PC-3 (cell line): ENCODE results near the gene TMEM114. TPM values are rescaled to one million over a fixed set of nuclear protein-coding genes. Genes with fewer than 3 reads are reported as not detected.

Source experiments
- ATAC-seq: fragments of 200-7000 bp; cut with Tn5 transposase; 2 replicates; pipeline ENCODE4 v1.9.1; 2020; ENCODE audit warnings: mild to moderate bottlenecking, moderate library complexity
- BruUV-seq: library from RNA; stranded (reverse); fragments of 400-500 nt; replicated peaks from 2 replicates; lab custom pipeline; 2021; lab: Mats Ljungman, UMichigan
- CTCF ChIA-PET: fragments of 300-600 bp; sonication (Branson Sonifier 250); formaldehyde crosslinking; loops from one replicate; lab custom pipeline; 2022; ENCODE audit warnings: antibody characterized with exemption; lab: Charles Lee
- POLR2A ChIA-PET: fragments of 300-600 bp; sonication (Branson Sonifier 250); formaldehyde crosslinking; loops from one replicate; lab custom pipeline; 2022; ENCODE audit warnings: antibody characterized with exemption; ENCODE audit not compliant: unreplicated experiment; lab: Charles Lee
- DNase-seq: peaks from one replicate; pipeline ENCODE4 v3.0.0-alpha.2; 2015
- H2AFZ ChIP-seq: fragments of 300-600 bp; sonication (generic); 2 replicates; pipeline ENCODE4 v1.6.0; 2016; ENCODE audit warnings: antibody characterized with exemption, low read length
- H3F3A ChIP-seq: fragments of 300-600 bp; sonication (generic); one replicate; pipeline ENCODE4 v1.6.0; 2017; ENCODE audit warnings: antibody characterized with exemption, low read length, control low read depth, mild to moderate bottlenecking; ENCODE audit not compliant: unreplicated experiment
- H3K27ac ChIP-seq: fragments of 300-600 bp; sonication (generic); 2 replicates; pipeline ENCODE4 v1.5.1; 2016; ENCODE audit warnings: mild to moderate bottlenecking, low read length
- H3K27me3 ChIP-seq: fragments of 300-600 bp; sonication (generic); 2 replicates; pipeline ENCODE4 v1.6.1; 2016; ENCODE audit warnings: low read length, mixed read lengths
- H3K36me3 ChIP-seq: fragments of 300-600 bp; sonication (generic); 2 replicates; pipeline ENCODE4 v1.6.1; 2016; ENCODE audit warnings: low read depth, mixed run types, low read length, mixed read lengths
- H3K4me1 ChIP-seq: fragments of 300-600 bp; sonication (generic); 2 replicates; pipeline ENCODE4 v1.5.1; 2016; ENCODE audit warnings: low read length; ENCODE audit not compliant: insufficient read depth
- H3K4me2 ChIP-seq: fragments of 300-600 bp; sonication (generic); 2 replicates; pipeline ENCODE4 v1.6.0; 2016; ENCODE audit warnings: low read length
- H3K4me3 ChIP-seq: fragments of 300-600 bp; sonication (generic); 2 replicates; pipeline ENCODE4 v1.5.1; 2016; ENCODE audit warnings: mild to moderate bottlenecking, low read length, mixed read lengths
- H3K79me2 ChIP-seq: fragments of 300-600 bp; sonication (generic); 2 replicates; pipeline ENCODE4 v1.6.1; 2017; ENCODE audit warnings: low read length, mixed read lengths
- H3K9ac ChIP-seq: fragments of 300-600 bp; sonication (generic); 2 replicates; pipeline ENCODE4 v1.6.0; 2016; ENCODE audit warnings: mild to moderate bottlenecking, low read length
- H3K9me2 ChIP-seq: fragments of 300-600 bp; sonication (generic); replicated peaks from 2 replicates; pipeline ENCODE4 v1.6.1; 2016; ENCODE audit warnings: mixed run types, low read length, mixed read lengths
- H3K9me3 ChIP-seq: fragments of 300-600 bp; sonication (generic); 2 replicates; pipeline ENCODE4 v1.6.1; 2016; ENCODE audit warnings: low read length, mixed read lengths
- H4K20me1 ChIP-seq: fragments of 300-600 bp; sonication (generic); 2 replicates; pipeline ENCODE4 v1.6.1; 2016; ENCODE audit warnings: low read length, mixed read lengths
- EZH2 ChIP-seq: fragments of 300-600 bp; sonication (generic); IDR thresholded peaks from one replicate; pipeline ENCODE4 v1.6.1; 2017; ENCODE audit warnings: antibody characterized with exemption, mild to moderate bottlenecking, low read length; ENCODE audit not compliant: unreplicated experiment
- EZH2phosphoT487 ChIP-seq: fragments of 300-600 bp; sonication (generic); IDR thresholded peaks from 2 replicates; pipeline ENCODE4 v1.6.1; 2018; ENCODE audit warnings: mild to moderate bottlenecking, antibody characterized with exemption, low read length, borderline replicate concordance
- intact Hi-C: fragments of 100-400 bp; cut with micrococcal nuclease; formaldehyde crosslinking; loops from 2 replicates; pipeline ENCODE4 v1.9.0; 2023
- total RNA-seq: library from RNA; depleted of rRNA; stranded (reverse); fragments of >200 nt; gene quantifications from 2 replicates; pipeline ENCODE4 v1.2.3, GENCODE V29; 2014
- TF ChIP-seq, protein P1 (sequence below): fragments of 300-600 bp; sonication (generic); conservative IDR thresholded peaks from 2 replicates; pipeline ENCODE4 v1.5.1; 2017; ENCODE audit warnings: antibody characterized with exemption, low read depth, mild to moderate bottlenecking, low read length

TMEM114 gene
- total RNA-seq, 1 experiment from 2014 or later: not detected

DNA sequence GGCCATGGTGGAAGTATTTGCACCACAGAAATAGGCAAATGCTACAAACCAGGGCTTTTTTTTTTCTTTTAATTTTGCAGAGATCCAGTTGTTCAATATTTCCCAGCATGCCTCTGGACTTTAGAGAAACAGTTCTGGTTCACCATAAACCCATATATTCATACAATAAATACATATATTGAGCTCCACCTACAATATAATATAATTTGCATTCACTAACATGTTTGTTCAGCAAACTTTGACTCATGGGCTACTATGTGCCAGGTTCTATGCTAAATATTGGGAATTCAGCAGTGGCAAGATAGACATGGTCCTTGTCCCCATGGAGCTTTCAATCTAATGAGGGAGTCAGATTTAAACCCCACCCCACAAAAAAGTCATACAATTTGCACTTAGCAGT, 3.2 kb downstream of the TMEM114 start:
- no peak overlapping the region for H3K4me2 ChIP-seq
- CTCF ChIA-PET: interaction anchor here (0.7 kb wide), 1 partner anchor 49 kb away, joined by 3 read pairs; no protein-coding TSS in a partner anchor
- POLR2A ChIA-PET: no interaction called here
- TF ChIP-seq, protein P1, sequence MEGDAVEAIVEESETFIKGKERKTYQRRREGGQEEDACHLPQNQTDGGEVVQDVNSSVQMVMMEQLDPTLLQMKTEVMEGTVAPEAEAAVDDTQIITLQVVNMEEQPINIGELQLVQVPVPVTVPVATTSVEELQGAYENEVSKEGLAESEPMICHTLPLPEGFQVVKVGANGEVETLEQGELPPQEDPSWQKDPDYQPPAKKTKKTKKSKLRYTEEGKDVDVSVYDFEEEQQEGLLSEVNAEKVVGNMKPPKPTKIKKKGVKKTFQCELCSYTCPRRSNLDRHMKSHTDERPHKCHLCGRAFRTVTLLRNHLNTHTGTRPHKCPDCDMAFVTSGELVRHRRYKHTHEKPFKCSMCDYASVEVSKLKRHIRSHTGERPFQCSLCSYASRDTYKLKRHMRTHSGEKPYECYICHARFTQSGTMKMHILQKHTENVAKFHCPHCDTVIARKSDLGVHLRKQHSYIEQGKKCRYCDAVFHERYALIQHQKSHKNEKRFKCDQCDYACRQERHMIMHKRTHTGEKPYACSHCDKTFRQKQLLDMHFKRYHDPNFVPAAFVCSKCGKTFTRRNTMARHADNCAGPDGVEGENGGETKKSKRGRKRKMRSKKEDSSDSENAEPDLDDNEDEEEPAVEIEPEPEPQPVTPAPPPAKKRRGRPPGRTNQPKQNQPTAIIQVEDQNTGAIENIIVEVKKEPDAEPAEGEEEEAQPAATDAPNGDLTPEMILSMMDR: no peak
- TF ChIP-seq EZH2 (no peak), EZH2phosphoT487 (no peak)
- H2AFZ ChIP-seq: no peak overlapping the region
- no peak for DNase-seq
- H3K36me3 ChIP-seq: no peaks in the 10 kb centered on the region
- ATAC-seq: no peak
- no peak overlapping the region for H3K9ac ChIP-seq
- H3K4me3 ChIP-seq: no peak overlapping the region
- H3K9me2 ChIP-seq: no peaks in the 10 kb centered on the region
- intact Hi-C loops: no loop called here
- no peaks in the 10 kb centered on the region for H3F3A ChIP-seq
- no peaks in the 10 kb centered on the region for H3K9me3 ChIP-seq
- BruUV-seq: no TSS peak
- H4K20me1 ChIP-seq: no peaks in the 10 kb centered on the region
- H3K27me3 ChIP-seq: peaks cover 14% of the 10 kb centered on the region
- no peaks in the 10 kb centered on the region for H3K4me1 ChIP-seq
- H3K79me2 ChIP-seq: no peaks in the 10 kb centered on the region
- H3K27ac ChIP-seq: no peak overlapping the region

DNA sequence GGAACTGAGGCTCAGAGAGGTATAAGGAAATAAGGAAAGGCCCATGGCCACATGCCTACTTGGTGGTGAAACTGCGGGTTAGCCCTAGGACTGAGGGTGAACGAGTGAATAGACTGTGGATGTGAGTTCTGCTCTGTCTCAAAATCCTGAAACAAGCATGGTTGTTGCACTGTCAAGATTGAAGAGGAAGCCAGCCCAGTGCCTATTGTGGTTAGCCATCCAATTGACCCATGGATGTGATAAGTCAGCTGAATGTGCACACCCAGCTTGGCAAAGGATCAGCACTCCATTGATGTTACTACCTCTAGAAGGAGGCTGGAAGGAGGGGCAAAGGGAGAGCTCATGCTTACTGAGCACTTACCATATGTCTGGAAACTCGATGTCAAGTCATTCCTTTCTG, 4.5 kb downstream of the TMEM114 start:
- no peaks in the 10 kb centered on the region for H3K36me3 ChIP-seq
- BruUV-seq: no TSS peak
- no peaks in the 10 kb centered on the region for H3K9me2 ChIP-seq
- H3K4me2 ChIP-seq: no peak overlapping the region
- no peaks in the 10 kb centered on the region for H4K20me1 ChIP-seq
- H2AFZ ChIP-seq: no peak overlapping the region
- ChIA-PET CTCF (no interaction called here), POLR2A (no interaction called here)
- DNase-seq (no peak), ATAC-seq (no peak)
- no peak overlapping the region for H3K9ac ChIP-seq
- H3K9me3 ChIP-seq: no peaks in the 10 kb centered on the region
- H3K27me3 ChIP-seq: peaks cover 14% of the 10 kb centered on the region
- TF ChIP-seq EZH2phosphoT487: no peak
- no peaks in the 10 kb centered on the region for H3K4me1 ChIP-seq
- H3K4me3 ChIP-seq: no peak overlapping the region
- intact Hi-C loops: no loop called here
- H3K27ac ChIP-seq: no peak overlapping the region
- no peaks in the 10 kb centered on the region for H3F3A ChIP-seq
- no peaks in the 10 kb centered on the region for H3K79me2 ChIP-seq

DNA sequence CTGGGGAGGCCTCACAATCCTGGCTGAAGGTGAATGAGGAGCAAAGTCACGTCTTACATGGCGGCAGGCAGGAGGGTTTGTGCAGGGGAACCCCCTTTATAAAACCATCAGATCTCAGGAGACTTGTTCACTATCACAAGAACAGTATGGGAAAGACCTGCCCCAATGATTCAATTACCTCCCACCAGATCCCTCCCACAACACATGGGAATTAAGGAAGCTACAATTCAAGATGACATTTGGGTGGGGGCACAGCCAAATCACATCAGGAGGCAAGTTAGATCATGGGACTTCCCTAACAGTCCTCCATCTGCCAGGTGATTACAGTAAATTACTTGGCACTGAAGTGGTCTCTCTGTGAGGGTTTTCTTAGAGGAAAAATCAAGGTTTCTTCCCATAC, 5.3 kb downstream of the TMEM114 start:
- intact Hi-C loops: no loop called here
- no peaks in the 10 kb centered on the region for H3K36me3 ChIP-seq
- H3K9me3 ChIP-seq: no peaks in the 10 kb centered on the region
- no peaks in the 10 kb centered on the region for H3F3A ChIP-seq
- ChIA-PET CTCF (no interaction called here), POLR2A (no interaction called here)
- H3K4me2 ChIP-seq: no peak overlapping the region
- H3K27me3 ChIP-seq: peaks cover 14% of the 10 kb centered on the region
- no peaks in the 10 kb centered on the region for H4K20me1 ChIP-seq
- no peak overlapping the region for H3K9ac ChIP-seq
- no peak for ATAC-seq
- no peak overlapping the region for H3K27ac ChIP-seq
- DNase-seq: no peak
- no TSS peak for BruUV-seq
- H3K79me2 ChIP-seq: no peaks in the 10 kb centered on the region
- no peak overlapping the region for H2AFZ ChIP-seq
- H3K4me1 ChIP-seq: no peaks in the 10 kb centered on the region
- no peak overlapping the region for H3K4me3 ChIP-seq
- no peaks in the 10 kb centered on the region for H3K9me2 ChIP-seq
- TF ChIP-seq, protein P1: no peak
- TF ChIP-seq EZH2phosphoT487 (no peak), EZH2 (no peak)
